GM15510 (cell line): Measurements from ENCODE around the gene ABCC1.

Source experiments
- POLR2A ChIP-seq: IDR thresholded peaks from 3 replicates; pipeline ENCODE4 v1.6.1; 2011; ENCODE audit warnings: borderline replicate concordance; ENCODE audit not compliant: insufficient read length; ENCODE audit errors: extremely low read depth

Gene ABCC1

DNA sequence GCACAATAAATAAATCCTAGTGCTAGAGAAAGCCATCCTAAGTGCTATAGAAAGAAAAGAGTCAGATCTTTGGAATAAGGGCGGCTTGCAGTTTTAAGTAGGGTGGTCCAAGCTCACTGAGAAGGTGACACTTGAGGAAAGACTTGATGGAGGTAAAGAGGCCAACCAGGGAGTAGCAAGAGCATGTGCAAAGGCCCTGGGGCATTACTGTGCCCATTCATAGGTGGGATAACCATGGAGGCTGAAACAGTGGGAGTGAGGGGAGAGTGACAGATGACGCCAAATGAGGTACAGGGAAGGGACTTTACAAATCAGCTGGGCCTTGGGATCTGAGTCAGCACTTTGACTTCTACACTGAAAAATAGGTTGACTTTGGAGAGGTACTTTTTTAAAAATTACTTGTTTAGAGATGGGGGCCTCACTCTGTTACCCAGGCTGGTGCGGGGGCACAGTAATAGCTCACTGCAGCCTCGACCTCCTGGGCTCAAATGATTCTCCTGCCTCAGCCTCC, 115.5 kb downstream of the ABCC1 start:
- no peak for TF ChIP-seq POLR2A

DNA sequence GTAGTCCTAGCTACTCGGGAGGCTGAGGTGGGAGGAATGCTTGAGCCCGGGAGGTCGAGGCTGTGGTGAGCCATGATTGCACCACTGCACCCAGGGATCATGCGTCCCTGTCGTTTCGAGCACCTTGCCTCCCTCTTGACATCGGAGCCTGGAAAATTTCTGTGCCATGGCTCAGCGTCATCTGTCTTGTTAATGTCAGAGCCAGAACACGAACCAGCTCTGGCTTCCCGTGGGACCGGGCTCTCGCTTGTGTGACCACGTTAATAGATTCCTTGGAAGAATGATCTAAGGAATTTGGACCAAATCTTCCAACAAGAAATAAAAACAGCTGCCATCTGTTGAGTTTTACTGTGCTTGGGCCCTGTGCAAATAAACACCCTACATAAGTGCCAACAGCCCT, 117.7 kb downstream of the ABCC1 start:
- no peak for TF ChIP-seq POLR2A

DNA sequence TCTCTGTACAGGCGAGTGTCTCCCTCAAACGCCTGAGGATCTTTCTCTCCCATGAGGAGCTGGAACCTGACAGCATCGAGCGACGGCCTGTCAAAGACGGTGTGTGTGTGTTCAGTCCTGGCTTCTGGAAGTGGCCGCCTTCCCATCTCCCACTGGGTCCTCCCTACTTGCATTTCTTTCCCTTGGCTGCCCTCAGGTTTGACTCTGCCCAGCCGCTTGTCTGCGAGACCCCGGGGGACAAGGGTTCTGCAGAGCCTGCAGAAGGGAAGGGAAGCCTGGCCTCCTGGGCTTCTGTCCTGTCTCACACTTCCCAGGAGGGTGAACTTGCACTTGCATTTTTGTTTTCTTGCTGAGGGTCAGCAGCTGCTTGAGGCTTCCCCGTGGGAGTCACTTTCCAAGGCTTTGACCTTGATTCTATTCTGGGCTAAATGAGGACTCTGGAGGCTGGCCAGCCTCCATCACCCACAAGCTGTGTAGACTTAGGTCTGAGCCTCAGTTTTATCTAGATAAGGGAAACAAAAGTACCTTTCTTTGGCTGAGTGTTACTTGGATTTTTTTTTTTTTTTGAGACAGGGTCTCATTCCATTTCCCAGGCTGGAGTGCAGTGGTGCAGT, 122.3 kb downstream of the ABCC1 start:
- TF ChIP-seq POLR2A, result no peak

- no peak for TF ChIP-seq POLR2A
Observed at GRCh38 chr16:16073001-16073545, 123.7 kb downstream of the ABCC1 start.

- no peak for TF ChIP-seq POLR2A
Observed at GRCh38 chr16:16073891-16074881, 124.8 kb downstream of the ABCC1 start.

DNA sequence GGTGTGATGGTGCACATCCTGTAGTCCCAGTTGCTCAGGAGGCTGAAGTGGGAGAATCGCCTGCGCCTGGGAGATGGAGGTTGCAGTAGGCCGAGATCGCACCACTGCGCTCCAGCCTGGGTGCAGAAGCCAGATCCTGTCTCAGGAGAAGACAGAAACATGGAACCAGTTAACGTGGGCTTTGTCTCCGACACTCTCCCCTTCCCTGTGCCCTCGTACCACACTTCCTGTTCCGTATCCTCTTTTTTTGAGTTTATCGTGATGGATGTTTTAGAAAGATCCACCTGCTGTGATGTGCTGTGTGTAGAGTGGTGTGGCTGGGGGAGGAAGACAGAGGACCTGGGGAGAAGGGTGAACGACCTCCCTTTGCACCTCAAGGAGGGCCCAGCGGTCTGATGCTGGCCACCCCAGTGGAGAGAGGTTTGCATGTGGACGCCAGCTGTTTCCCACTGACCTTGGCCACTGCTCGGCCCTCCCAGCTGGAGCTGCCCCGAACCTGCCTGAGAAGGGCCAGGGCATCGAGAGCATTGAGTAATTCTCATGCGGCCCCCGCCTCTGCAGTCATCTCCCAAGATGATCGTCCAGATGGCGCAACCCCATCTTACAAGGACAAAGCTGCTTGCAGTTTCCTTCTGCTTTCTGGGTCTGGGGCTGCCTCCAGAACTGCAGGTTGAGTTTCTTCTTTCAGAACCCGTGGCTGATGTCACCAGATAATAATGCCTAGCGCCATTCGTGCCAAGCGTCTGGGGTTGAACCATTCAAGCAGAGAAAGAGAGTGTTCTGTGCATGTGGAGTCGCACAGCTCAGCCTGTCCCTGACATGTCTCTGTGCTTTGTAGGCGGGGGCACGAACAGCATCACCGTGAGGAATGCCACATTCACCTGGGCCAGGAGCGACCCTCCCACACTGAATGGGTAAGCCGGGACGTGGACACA, 126.3 kb downstream of the ABCC1 start:
- no peak for TF ChIP-seq POLR2A

GRCh38 chr16:16076423-16076813, 127.0 kb downstream of the ABCC1 start:
- no peak for TF ChIP-seq POLR2A

GRCh38 chr16:16080465-16081065, 131.1 kb downstream of the ABCC1 start:
- no peak for TF ChIP-seq POLR2A

GRCh38 chr16:16081141-16081540, 131.7 kb downstream of the ABCC1 start:
- TF ChIP-seq POLR2A, result no peak

- no peak for TF ChIP-seq POLR2A
Observed at GRCh38 chr16:16082255-16082654, 132.8 kb downstream of the ABCC1 start.

- TF ChIP-seq POLR2A, result no peak
Observed at GRCh38 chr16:16083421-16084156, 134.2 kb downstream of the ABCC1 start.

- TF ChIP-seq POLR2A, result no peak
Observed at GRCh38 chr16:16084874-16085273, 135.5 kb downstream of the ABCC1 start.
